Progenitor cell of endocrine pancreas (in vitro differentiated cells): ENCODE data around the gene MLF1. TPM values are rescaled to one million over a fixed set of nuclear protein-coding genes. Genes with fewer than 3 reads are reported as not detected.
"Not testable (repeated sequence)": the region's sequence is repeated elsewhere in the genome, so short reads cannot be mapped to it uniquely, and the experiment has no call there.

ENCODE experiments used
- DNase-seq: peaks from one replicate; pipeline ENCODE4 v3.0.0; 2021; ENCODE audit warnings: low spot score; ENCODE audit not compliant: unreplicated experiment
- H3K27ac Mint-ChIP-seq: 2 replicates; pipeline ENCODE4 v1.8.0; 2021; ENCODE audit warnings: mild to moderate bottlenecking, moderate library complexity, mixed read lengths
- H3K27me3 Mint-ChIP-seq: 2 replicates; pipeline ENCODE4 v1.8.0; 2021; ENCODE audit warnings: mixed read lengths
- H3K36me3 Mint-ChIP-seq: 2 replicates; pipeline ENCODE4 v1.8.0; 2022; ENCODE audit warnings: mixed read lengths; ENCODE audit not compliant: insufficient read depth
- H3K4me1 Mint-ChIP-seq: 2 replicates; pipeline ENCODE4 v1.8.0; 2021; ENCODE audit warnings: low read depth, mixed read lengths
- H3K4me3 Mint-ChIP-seq: 2 replicates; pipeline ENCODE4 v1.8.0; 2021; ENCODE audit warnings: low read depth, mild to moderate bottlenecking, moderate library complexity, mixed read lengths
- H3K9me3 Mint-ChIP-seq: 2 replicates; pipeline ENCODE4 v1.8.0; 2021; ENCODE audit warnings: low read depth, mixed read lengths
- CTCF ChIP-seq: fragments of 200-600 bp; sonication (generic); IDR thresholded peaks from one replicate; pipeline ENCODE4 v1.5.0; 2021; ENCODE audit warnings: antibody characterized with exemption, mild to moderate bottlenecking; ENCODE audit not compliant: unreplicated experiment
- total RNA-seq: library from RNA; stranded (reverse); gene quantifications from 2 replicates; pipeline ENCODE4 v1.2.1, GENCODE V29; 2021

The MLF1 gene
- total RNA-seq, 1 donor from 2014 or later, result 21.7 TPM

GRCh38 chr3:158532099-158532734, 38.8 kb upstream of the MLF1 start:
- peak; percentile 60 for TF ChIP-seq CTCF
- Mint-ChIP-seq H3K4me3 (no peak overlapping the region), H3K9me3 (no peaks in the 10 kb centered on the region), H3K4me1 (no peaks in the 10 kb centered on the region), H3K36me3 (no peaks in the 10 kb centered on the region), H3K27me3 (no peaks in the 10 kb centered on the region), H3K27ac (no peak overlapping the region)
- DNase-seq, result no peak

- no peak for TF ChIP-seq CTCF
- Mint-ChIP-seq H3K4me3 (no peak overlapping the region), H3K27ac (no peak overlapping the region), H3K9me3 (no peaks in the 10 kb centered on the region), H3K27me3 (no peaks in the 10 kb centered on the region), H3K4me1 (no peaks in the 10 kb centered on the region), H3K36me3 (no peaks in the 10 kb centered on the region)
- no peak for DNase-seq
Measured at GRCh38 chr3:158535918-158536317, 35.1 kb upstream of the MLF1 start.

GRCh38 chr3:158539414-158540014, 31.5 kb upstream of the MLF1 start:
- Mint-ChIP-seq H3K4me1 (no peaks in the 10 kb centered on the region), H3K36me3 (peaks cover 3% of the 10 kb centered on the region), H3K27me3 (no peaks in the 10 kb centered on the region), H3K4me3 (no peak overlapping the region), H3K27ac (peak overlapping the region; percentile 6), H3K9me3 (no peaks in the 10 kb centered on the region)
- TF ChIP-seq CTCF, result peak; percentile 60
- DNase-seq, result no peak

GRCh38 chr3:158540066-158540465, 30.9 kb upstream of the MLF1 start:
- H3K36me3 Mint-ChIP-seq, result peaks cover 3% of the 10 kb centered on the region
- no peak for DNase-seq
- no peak overlapping the region for H3K4me3 Mint-ChIP-seq
- TF ChIP-seq CTCF, result no peak
- H3K4me1 Mint-ChIP-seq, result no peaks in the 10 kb centered on the region
- H3K27ac Mint-ChIP-seq, result no peak overlapping the region
- no peaks in the 10 kb centered on the region for H3K27me3 Mint-ChIP-seq
- H3K9me3 Mint-ChIP-seq, result no peaks in the 10 kb centered on the region

GRCh38 chr3:158548691-158549090, 22.3 kb upstream of the MLF1 start:
- Mint-ChIP-seq H3K27me3 (no peaks in the 10 kb centered on the region), H3K4me1 (no peaks in the 10 kb centered on the region), H3K9me3 (no peaks in the 10 kb centered on the region), H3K27ac (no peak overlapping the region), H3K4me3 (no peak overlapping the region), H3K36me3 (peaks cover 10% of the 10 kb centered on the region)
- DNase-seq, result no peak
- TF ChIP-seq CTCF, result no peak

- not testable (repeated sequence) for DNase-seq, H3K36me3 Mint-ChIP-seq, H3K9me3 Mint-ChIP-seq, H3K27ac Mint-ChIP-seq, H3K4me1 Mint-ChIP-seq, H3K27me3 Mint-ChIP-seq, H3K4me3 Mint-ChIP-seq
Measured at GRCh38 chr3:158549938-158550337, 21.1 kb upstream of the MLF1 start.
